CD4-positive, alpha-beta T cell treated with Interleukin-12 subunit alpha and Interleukin-12 subunit beta, for 1 hour (primary cell): ENCODE data around the gene PABPC1L.

Experiments used
- DNase-seq: peaks from one replicate; pipeline ENCODE4 v3.0.0-alpha.2; 2020

Gene PABPC1L

GRCh38 chr20:44901974-44902373, 7.9 kb upstream of the PABPC1L start:
- DNase-seq, result no peak

GRCh38 chr20:44904377-44904776, 5.5 kb upstream of the PABPC1L start:
- no peak for DNase-seq

DNA sequence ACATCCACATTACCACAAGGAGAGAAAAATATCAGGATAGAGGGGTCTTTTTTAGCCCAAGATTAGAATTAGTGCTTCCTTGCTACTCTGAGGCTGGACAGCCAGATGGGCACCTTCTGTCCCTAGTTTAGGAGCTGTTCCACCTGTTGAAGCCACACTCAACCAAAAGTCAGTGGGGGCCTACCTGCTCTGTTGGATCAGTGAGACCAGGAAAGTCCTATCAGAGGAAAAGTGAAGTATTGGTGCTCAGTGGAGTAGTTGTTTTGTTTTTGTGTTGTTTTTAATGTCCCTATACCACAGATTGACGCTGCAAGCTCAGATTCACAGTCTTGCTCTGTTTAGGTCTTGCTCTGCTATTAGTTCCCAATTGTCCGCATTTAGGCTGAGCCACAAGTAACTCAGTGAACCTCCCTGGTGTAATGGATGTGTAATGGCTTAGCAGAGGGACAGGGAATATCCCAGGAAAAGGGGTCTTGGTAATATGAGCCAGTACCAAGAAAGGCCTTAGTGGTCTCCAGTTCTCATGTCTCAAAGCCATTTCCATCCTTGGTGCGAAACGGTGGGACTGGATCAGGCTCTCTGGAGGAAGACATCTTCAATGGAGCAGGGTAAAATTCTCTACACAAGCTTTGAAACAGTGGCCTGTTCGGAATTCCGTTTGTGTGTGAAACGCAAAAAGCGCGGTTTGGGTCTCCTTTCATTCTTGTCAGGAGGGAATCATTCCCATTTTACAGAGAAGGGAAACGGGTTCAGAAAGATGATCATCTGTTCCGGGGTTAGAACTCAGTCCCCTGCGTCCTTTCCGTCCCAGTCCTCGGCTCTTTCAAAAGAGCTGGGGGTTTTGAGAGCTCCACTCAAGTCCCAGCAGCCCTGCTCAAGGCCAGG, 631 bp upstream of the PABPC1L start:
- DNase-seq, result no peak

DNA sequence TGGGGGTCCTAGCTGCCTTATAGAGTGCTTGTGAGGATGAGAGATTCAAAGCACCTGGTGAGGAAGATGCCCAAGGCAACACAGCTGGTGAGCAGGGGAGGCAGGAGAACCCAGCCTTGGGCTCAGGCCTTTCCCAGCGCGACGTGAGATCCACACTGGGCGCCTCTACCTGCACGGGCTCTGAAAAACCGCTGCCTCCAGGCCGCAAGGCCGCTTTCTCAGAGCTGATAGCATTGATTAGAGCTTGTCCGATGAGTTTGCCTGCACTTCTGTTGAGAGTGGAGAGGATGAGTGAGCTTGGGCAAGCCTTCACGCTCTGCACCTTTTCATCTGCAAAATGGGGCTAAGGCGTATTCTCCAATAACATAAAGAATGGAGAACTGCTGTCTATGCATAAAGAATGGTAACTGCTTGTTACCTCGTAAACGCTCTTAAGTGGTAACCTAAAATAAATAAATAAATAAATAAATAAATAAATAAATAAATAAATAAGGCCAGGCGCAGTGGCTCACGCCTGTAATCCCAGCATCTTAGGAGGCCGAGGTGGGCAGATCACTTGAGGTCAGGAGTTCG, 916 bp downstream of the PABPC1L start:
- DNase-seq, result no peak

DNA sequence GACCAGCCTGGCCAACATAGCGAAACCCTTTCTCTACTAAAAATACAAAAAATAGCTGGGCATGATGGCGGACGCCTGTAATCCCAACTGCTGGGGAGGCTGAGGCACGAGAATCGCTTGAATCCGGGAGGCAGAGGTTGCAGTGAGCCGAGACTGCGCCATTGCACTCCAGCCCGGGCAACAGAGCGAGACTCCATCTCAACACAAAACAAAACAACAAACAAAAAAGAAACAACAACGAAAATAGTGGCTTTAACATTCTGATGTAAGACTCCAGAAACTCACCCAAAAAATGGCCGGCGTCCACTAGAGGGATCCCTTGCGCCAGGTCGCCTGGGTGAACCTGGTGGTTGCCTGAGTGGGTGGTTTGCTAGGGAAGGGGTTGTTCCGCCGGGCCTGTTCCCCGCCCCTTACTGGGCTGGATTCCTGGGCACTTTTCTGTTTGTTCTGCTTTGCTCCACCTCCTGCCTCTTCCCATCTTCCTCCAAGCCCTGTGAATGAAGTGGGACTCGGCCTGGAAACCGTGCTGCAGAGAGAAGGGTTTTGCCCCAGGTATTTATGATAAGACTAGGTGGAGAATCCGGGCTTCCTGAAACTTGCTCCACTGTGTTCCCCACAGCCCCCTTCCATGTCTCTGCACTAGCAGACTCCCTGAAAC, 1.5 kb downstream of the PABPC1L start:
- peak; percentile 53 for DNase-seq

DNA sequence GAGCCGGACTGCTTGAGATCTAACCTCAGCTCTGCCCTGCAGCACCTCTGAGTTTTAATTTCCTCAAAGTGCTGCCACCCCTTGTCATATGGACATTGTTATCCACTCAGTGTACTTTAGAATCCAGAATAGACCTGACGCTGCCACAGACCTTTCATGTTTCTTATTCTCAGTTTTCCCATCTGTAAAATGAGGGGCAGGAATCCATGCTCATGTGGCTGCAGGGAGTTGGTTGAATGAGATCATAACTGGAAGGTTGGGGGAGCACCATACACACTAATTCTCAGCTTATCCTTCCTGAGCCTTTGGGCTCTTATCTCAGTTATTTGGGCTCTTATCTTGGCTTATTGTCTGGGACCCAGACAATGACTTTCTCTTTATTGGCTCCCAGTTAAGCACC, 2.3 kb downstream of the PABPC1L start:
- DNase-seq, result no peak

DNA sequence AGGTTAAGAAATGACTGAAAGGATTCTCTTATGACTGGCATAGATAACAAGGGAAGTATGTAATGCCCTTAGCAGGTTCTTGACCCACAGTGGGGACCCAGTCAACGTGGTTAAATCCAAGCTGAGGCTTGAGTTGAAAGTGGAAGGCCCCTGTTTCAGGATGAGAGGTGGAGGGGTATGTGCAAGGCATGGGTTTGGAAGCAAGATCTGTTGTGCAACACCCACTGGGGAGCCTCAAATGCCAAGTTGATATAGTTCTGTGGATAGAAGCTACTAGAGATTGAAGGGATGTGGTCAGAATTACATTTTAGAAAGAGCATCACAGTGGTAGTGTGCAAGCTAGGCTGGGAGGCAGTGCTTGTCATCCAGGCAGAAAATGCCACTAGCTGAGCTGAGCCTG, 5.1 kb downstream of the PABPC1L start:
- DNase-seq, result no peak

DNA sequence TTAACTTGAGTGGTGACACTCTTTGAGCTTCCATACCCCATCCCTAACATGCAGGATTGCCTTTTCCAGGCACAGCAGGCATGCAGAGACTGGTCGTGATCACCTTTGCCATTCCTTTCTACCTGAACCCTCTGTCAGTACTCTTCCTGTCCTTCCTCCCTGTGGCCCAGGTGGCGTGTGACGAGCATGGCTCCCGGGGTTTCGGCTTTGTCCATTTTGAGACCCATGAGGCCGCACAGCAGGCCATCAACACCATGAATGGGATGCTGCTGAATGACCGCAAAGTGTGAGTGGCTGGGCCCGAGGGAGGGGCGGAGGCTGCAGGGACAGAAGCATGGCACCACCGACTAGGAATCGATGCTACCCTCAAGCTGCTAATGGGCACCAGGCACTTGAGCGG, 6.7 kb downstream of the PABPC1L start:
- no peak for DNase-seq

DNA sequence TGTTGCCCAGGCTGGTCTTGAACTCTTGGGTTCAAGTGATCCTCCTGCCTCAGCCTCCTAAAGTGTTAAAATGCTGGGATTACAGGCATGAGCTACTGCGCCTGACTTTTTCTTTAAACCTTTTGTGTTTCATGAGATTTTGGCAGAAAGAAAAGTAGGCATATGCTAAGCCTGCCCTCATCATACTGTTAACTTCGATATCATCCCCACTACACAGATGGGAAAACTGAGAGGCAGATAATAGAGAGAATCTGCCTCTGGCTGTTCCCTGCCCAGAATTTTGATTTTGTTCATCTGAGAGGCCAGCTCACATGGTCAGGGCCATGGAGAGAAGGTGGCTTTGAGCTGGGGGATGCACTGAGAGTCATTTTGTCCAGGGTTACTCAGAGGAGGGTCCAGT, 7.5 kb downstream of the PABPC1L start:
- no peak for DNase-seq

DNA sequence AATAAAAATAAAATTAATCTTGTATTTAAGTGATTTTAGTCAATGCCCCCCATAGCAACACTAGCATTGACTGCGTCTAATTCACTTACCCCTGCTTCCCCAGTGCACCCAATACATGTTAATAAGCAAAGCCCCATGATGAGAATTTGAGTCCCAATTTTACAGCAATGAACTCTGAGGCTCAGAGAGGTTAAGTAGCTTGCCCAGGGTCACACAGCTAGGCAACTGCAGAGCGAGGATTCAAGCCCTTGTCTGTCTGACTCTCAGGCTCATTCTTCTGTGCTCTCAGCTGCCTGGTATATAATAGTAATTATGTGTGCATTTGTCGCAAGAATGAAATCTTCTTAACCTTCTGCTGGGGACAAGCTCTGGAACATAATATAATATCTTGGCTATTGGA, 8.5 kb downstream of the PABPC1L start:
- DNase-seq, result no peak

- no peak for DNase-seq
Observed at GRCh38 chr20:44918761-44919160, 8.9 kb downstream of the PABPC1L start.

DNA sequence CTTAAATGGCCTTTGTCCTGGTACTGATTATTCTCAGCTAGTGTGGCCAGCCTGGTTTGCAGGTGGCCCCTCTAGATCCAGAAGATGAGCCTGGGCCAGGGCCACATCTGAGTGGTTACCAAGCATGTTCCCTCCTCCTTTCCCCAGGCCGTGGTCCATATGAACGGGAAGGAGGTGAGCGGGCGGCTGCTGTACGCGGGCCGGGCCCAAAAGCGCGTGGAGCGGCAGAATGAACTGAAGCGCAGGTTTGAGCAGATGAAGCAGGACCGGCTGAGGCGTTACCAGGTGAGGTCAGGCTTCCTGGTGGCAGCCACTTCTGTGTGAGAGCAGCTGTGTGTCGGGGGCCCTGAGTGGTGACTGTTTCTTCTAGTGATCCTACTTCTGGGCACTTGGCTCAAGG, 11.6 kb downstream of the PABPC1L start:
- DNase-seq, result no peak

DNA sequence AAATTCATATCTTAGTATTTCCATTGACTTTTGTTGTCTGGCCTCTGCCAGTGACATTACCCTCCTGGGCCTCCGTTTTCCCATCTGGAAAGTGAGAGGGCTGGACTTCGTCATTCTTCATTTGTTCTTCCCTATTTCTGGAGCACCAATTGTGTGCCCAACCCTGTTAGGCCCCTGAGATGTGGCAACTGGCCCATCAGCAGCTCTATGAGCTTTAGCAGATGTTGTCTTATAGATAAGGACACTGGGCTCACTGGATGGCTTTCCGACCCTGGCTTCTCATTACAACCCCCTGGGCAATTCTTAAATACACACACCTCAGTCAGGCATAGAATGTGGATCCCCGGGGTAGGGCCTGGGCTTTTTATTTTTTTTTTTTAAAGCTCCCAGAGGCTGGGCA, 14.7 kb downstream of the PABPC1L start:
- DNase-seq, result no peak

- DNase-seq, result no peak
Observed at GRCh38 chr20:44928595-44928994, 18.7 kb downstream of the PABPC1L start.

DNA sequence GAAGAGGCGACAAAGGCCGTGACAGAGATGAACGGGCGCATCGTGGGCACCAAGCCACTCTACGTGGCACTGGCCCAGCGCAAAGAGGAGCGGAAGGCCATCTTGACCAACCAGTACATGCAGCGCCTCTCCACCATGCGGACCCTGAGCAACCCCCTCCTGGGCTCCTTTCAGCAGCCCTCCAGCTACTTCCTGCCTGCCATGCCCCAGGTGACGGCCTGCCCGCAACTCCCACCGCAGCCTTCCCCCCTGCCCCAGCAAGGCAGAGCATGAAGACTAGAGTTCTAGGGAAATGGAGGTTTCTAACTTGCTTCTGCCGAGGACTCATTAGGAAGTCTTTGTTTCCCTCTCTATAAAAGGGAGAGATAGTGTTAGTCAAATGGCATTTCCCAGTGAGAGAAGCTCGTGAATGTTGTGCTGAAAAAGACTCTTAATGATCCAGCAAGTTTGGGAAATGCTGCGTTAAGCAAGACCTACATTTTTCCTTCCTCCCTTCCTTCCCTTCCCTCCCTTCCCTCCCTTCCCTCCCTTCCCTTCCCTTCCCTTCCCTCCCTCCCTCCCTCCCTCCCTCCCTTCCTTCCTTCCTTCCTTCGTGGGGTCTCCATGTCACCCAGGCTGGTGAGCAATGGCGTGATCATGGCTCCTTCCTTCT, 20.8 kb downstream of the PABPC1L start:
- DNase-seq, result no peak

DNA sequence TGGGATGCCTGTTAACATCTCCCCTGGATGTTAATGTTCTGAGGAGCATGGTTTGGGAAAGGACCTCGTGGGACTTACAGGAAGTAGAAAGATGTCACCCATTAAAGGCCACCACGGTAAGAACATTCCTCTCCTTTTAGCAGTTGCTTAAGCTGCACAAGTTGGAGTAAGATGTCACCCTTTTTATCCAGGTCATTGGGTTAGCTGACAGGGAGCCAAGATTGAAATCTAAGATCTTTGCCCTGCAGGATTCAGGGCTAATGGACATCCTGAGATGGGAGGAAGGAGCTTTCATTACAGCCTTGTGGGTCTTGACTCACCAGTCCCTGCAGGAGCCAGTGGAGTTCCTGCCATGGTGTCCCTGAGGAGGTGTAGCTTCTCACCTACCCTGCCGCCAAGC, 22.1 kb downstream of the PABPC1L start:
- no peak for DNase-seq

DNA sequence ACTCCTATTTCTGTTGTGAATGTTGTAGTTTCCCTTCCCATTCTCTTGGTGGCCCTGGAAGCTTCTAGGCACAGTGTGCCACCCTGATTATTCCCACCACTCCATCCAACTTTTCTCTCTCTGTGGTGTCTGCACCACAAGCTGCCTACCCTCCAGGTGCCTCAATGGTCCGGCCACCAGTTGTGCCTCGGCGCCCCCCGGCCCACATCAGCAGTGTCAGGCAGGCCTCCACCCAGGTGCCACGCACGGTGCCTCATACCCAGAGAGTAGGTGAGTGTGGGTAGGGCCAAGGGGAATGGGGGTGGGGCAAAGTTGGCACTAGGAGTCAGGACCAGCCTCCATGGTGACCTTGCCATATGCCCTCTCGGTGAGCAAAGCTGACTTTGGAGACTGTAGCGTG, 23.1 kb downstream of the PABPC1L start:
- DNase-seq, result no peak

- DNase-seq, result no peak
Observed at GRCh38 chr20:44936510-44936909, 26.6 kb downstream of the PABPC1L start.

DNA sequence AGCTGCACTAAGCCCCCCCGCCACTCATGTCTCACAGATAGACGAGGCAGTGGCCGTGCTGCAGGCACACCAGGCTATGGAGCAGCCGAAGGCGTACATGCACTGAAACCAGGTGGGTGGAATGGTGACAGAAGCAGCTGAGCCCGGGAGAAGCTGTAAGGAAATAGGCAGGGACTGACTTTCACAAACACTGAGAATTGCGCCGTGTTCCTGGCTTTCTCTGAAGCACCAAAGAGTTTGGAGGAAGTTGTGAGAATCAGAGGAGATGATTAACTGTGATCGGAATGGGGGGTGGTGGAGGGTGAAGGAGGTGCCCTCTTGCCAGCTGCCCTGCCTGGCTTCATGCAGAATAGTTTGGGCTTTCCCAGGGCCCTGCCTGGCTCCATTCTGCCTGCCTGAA, 28.8 kb downstream of the PABPC1L start:
- DNase-seq, result no peak

- DNase-seq, result no peak
Observed at GRCh38 chr20:44941120-44941691, 31.3 kb downstream of the PABPC1L start.

DNA sequence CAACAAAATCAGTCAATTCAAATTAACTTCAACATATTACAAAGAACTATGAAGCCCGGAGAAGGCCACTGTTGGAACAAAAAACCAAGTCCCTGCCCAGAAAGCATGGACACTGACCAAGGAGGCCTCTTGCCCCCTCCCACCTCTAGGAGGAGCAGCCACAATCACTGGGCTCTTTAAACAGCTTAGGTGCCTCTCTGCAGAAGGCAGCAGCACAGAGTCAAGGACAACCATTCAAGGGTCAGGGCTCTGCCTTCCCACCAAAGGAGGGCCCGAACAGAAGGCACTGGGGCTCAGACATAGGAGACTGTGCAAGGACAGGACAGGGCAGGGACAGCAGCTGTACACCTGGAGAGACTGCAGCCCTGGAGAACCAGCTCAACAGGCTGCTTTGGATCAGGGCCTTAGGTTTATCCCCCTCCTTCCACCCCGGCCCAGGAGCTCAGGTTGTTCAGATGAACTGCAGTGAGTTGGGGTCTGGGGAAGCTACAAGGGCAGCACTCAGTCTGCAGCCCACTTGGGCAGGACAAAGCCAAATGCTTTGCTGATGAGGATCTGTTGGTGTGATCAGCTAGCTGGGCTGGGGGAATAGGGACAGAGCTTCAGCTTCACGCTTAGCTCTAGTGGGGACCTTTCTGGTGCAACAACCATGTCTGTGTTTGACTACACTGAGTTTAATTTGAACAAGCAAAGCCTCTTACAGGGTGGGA, 32.6 kb downstream of the PABPC1L start:
- no peak for DNase-seq

DNA sequence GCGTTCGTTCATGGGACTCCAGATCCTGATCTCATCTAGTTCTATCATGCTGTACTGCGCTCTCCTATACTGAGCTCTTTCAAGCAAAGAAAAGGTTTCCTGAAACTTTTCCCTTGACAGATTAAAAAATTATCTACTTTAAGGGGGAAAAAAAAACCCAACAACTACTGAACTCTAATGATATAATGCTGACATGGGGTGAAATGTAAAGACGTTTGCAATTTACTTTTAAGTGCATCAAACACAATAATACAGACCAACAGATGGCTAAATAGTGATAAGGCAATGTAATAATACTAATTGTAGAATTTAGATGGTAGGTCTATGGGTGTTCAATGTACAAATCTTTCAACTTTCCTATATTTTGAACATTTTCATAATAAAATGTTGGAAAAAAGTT, 34.0 kb downstream of the PABPC1L start:
- DNase-seq, result no peak

DNA sequence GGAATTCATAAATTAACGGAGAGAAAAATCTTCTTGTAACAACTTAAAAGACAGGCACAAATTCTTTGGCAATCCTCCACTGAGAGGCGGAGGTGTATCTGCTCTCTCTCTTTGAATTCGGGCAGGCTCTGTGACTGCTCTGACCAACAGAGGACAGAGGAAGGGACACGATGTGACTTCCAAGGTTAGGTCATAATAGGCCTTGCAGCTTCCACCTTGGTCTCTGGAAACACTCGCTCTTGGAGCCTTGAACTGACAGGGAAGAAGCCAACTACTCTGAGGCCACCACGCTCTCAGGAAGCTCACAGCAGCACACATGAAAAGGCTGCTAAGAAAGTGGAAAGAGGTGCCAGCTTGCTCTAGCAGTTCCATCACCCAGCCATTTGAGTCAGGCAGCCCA, 35.4 kb downstream of the PABPC1L start:
- no peak for DNase-seq
